ENCODE measurements around the gene MRPS5.
"Not testable (repeated sequence)": the region's sequence is repeated elsewhere in the genome, so short reads cannot be mapped to it uniquely, and the experiment has no call there.

Gene MRPS5

DNA sequence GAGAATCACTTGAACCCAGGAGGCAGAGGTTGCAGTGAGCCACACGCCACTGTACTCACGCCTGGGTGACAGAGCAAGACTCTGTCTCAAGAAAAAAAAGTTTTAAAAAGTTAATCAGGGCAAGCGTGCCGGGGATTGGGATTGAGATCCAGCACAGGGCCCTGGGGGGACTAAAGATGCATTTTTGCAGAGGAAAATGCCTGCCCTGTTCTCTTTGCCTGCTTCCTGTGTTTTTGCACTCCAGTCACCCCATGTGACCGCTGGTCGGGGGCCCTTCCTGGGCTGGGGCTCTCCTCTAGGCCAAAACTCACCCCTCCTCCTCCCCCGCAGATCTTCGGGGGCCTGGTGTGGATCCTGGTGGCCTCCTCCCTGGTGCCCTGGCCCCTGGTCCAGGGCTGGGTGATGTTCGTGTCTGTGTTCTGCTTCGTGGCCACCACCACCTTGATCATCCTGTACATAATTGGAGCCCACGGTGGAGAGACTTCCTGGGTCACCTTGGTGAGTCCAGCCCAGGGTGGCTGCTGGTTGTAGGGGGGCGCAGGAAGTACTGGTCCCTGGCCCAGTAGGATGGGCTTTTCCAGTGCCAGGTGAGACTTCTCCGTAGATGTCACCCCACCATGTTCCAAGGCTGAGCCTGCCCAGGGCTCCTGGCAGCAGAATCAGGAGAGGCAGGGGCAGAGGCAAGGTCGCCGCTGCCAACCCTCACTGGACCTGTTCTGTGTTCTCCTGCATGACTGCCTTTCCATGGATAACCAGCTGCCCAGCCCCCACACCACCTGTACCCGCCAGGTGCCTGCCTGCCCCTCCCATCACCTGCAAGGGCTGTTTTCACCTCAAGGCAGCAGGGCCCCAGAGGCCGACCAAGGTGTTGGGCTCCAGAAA is 73.7 kb downstream of the MRPS5 start:
- no peak for DNase-seq (ENCODE audit: low read depth)

DNA sequence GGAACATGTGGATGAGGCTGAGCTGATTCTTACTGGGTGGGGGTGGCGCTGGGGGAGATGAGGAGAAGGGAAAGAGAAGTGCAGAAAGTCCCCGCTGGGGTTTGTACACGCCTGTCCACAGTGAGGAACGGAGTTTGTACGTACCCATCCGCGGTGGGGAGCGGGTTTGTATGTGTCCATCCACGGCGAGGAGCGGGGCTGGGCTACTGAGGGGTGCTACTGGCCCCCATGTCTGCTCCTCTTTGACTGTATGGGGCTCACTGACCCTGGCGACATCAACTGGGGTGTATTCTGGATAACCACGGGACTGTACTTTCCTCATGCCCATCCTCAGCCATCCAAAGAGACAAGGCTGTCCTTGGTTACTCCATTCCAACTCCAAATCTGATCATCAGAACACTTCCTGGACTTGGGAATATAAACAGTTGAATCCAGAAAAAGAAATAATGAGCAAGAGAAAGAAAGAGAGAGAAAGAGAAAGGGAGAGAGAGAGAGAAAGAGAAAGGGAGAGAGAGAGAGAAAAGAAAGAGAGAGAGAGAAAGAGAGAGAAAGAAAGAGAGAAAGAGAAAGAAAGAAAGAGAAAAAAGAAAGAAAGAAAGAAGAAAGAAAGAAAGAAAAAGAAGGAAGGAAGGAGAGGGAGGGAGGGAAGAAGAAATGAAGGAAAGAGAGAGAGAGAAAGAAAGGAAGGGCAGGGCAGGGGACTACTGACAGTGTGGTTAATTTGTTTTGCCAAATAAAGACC is 75.1 kb downstream of the MRPS5 start:
- no peak for DNase-seq (ENCODE audit: low read depth)

DNA sequence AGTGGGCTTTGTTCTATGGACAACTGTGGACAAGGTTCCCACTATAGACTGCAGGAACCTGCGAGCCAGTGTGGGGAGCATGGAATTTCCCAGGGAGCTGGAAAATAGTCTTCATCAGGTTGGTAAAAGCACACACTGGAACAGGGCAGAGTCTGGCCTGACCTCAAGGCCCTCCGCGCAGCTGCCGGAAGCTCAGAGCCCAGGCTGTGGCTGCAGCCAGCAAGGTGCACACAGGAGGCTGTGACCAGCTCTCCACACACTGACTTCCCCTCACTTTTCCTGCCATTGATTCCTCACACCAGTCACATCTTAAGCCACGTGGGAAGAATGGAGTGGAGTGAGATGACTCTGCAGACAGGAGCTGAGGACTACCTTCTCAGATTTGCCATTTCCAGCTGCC is 77.0 kb downstream of the MRPS5 start:
- DNase-seq (ENCODE audit: low read depth), result no peak

DNA sequence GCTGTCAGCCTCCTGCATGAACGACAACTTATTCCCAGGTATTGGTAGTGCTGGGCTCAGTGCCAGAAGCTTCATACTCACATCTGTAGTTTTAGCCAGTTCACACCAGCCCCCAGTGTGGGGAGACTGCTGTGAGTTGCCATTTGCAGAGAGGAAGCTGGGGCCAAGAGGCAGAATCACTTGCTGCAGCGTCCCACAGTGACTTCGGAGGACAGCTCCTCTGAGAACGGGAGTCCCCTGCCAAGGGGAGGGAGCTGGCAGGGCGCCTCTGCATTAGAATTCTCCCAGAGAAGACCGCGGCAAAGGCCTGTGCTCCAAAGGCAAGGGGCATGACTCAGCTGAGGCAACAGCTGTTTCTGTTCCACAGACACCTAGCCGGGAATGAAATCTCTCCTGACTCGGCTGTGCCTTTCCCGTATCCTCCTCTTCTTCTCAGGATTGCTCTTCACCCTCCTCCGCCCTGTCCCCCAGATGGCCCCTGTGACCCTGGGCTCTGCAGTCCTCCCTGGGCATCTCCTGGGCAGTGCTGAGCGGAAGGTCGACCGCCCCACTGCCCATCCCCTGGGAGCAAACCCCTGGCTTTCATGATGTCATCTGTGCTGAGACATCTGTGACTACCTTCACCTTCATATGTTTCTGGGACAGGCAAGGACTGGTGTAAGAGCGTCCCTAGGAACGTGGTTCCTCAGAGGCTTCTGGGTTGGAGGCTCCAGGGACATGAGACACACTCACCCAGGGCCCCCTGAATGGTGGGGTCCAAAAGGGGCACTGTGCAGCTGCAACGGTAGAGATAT is 78.1 kb downstream of the MRPS5 start:
- DNase-seq (ENCODE audit: low read depth), result no peak

DNA sequence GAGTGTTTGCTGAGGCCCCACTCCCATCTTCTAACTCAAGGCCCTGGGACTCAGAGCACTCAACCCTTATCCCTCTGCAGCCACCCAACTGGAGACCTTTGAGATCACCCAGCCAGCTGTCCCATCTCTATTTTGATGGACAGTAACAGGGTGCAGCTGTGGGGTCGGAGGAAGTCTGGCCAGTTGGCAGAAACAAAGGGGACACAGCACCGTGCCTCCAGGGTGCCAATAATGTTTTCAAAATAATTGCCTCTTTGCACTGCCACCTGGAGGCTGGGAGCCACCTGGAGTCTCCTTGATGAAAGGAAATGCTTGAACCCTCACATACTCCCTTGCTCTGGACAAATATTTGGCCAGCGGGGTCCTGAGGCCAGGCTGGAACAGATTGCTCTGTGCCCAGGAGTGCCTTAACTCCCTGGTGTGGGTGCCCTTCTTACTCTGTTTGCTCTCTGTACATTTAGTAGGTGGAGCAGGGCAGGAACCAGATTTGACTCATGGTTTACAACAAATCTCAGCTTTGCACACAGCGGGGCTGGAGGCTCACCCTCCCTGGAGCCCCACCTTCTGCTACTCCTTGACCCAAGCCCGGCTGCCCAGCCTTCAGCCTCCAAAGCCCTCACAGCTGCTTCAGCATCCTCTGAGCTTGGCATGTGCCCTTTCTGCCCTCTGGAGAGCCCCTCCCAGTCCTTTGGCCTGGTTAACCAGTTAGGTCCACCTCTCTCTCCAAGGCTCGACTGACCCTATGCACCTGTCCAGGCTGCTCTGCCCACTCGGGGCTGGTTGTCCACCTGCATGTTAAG is 78.9 kb downstream of the MRPS5 start:
- DNase-seq (ENCODE audit: low read depth), result no peak

DNA sequence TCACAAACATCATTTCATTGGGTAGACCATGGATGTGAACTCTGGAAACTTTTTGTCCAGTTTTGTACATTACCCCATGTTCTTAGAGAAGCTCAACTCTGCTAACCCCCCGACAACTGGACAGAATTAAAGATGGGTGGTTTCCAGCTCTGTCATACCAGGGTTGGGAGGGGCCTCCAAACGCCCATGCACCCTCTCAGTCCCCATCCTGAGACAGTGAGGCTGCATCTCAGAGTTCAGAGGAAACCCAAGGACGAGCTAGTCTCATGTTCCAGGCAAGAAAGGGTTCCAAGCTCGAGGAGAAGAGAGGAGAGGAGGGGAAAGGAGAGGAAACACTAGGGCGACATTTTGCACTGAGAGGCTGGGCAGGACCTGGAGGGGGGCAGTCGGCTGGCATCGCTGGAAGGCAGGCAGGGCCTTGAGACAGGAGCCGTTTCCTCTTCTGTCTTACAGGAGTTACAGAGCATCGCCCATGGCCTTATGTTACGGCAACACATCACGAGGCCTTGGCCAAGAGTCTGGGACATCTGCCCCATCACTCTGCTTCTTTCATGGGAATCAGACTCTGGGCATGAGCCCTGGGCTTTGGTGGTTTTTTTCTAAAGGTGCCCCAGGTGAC is 79.7 kb downstream of the MRPS5 start:
- DNase-seq (ENCODE audit: low read depth), result no peak

DNA sequence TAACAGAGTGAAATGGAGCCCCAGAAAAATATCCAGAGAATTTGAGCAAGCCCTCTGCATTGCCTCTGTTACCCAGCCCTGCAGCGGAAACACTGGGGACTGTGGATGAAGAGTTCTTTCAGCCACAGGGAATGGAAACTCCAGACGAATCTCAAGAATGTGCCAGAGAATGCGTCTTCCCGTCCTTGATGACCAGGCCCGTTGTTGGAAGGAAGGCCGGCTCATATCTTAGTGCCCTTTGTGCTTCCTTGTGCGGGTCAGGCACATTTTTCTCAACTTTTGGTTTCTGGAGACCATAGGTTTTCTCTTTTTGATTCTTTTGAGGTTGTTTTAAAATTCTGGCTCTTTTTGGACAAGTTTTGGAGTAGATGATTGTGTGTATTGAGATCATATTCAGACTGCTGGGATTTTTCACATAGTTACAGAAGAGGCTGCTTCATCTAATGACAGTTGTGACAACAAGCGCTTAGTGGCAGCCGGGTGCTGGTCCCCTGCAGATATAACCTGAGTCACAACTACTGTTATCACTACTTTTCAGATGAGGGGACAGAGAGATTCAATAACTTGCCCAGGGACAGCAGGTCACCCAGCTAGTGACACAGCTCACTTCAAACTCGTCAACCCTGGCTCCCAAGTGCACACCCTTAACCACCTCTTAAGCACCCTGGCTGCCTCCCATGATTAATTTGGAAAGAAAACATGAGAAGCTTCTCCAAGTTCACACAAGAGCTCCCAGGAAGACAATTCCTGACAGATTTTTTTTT is 80.4 kb downstream of the MRPS5 start:
- no peak for DNase-seq (ENCODE audit: low read depth)

DNA sequence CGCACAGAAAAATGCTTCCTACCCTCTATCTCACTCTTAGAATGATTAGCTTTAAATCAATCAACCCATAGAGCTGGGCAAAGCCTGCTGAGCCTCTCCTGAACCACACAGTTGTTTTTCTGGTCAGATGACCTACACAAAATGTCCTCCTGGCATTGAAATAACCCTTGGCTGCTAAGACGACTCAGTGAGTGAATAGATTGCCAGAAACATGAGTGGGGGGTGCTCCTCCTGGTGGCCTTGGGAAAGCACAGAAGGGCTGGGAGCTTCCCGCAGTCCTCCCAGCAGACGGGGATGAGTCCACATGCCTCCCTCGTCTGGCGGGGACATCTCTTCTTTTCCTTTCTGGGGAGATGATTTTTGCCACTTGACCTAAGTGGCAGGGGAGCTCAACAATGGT is 81.2 kb downstream of the MRPS5 start:
- no peak for DNase-seq (ENCODE audit: low read depth)

DNA sequence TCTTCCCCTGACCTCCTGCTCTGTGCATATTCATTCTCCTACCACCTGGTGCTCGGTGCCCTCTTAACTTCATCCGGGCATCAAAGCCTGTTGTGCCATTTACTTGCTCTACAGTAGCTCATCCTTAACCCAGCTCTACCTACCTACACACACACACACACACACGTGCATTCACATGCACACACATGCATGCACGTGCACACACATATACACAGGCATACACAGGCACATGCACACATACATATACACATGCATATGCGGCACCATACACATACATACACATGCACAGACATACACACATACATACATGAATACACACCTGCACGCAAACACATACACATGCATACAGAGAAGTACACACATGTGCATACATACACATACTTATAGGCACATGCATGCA is 81.6 kb downstream of the MRPS5 start:
- DNase-seq (ENCODE audit: low read depth), result no peak

DNA sequence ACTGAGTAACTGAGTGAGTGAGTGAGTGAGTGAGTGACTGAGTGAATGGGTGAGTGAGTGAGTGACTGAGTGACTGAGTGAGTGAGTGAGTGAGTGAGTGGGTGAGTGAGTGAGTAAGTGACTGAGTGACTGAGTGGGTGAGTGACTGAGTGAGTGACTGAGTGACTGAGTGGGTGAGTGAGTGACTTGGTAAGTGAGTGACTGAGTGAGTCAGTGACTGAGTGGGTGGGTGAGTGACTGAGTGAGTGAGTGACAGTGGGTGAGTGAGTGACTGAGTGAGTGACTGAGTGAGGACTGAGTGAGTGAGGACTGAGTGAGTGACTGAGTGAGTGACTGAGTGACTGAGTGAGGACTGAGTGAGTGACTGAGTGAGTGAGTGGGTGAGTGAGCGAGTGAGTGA is 82.2 kb downstream of the MRPS5 start:
- DNase-seq (ENCODE audit: low read depth), result no peak

DNA sequence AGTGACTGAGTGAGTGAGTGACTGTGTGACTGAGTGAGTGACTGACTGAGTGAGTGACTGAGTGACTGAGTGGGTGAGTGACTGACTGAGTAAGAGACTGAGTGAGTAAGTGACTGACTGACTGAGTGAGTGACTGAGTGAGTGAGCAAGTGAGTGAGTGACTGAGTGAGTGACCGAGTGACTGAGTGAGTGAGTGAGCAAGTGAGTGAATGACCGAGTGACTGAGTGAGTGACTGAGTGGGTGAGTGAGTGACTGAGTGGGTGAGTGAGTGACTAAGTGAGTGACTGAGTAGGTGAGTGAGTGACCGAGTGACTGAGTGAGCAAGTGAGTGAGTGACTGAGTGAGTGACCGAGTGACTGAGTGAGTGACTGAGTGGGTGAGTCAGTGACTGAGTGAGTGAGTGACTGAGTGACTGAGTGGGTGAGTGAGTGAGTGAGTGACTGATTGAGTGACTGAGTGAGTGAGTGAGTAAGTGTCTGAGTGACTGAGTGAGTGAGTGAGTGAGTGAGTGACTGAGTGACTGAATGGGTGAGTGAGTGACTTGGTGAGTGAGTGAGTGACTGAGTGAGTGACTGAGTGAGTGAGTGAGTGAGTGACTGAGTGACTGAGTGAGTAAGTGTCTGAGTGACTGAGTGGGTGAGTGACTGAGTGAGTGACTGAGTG is 82.8 kb downstream of the MRPS5 start:
- DNase-seq (ENCODE audit: low read depth), result no peak

DNA sequence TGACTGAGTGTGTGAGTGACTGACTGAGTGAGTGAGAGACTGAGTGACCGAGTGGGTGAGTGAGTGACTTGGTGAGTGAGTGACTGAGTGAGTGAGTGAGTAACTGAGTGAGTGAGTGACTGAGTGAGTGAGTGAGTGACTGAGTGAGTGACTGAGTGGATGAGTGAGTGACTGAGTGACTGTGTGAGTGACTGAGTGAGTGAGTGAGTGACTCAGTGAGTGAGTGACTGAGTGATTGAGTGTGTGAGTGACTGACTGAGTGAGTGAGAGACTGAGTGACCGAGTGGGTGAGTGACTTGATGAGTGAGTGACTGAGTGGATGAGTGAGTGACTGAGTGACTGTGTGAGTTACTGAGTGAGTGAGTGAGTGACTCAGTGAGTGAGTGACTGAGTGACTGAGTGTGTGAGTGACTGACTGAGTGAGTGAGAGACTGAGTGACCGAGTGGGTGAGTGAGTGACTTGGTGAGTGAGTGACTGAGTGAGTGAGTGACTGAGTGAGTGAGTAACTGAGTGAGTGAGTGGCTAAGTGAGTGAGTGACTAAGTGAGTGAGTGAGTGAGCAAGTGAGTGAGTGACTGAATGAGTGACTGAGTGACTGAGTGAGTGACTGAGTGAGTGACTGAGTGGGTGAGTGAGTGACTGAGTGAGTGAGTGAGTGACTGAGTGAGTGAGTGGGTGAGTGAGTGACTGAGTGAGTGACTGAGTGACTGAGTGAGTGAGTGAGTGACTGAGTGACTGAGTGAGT is 83.6 kb downstream of the MRPS5 start:
- not testable (repeated sequence) for DNase-seq (ENCODE audit: low read depth)

DNA sequence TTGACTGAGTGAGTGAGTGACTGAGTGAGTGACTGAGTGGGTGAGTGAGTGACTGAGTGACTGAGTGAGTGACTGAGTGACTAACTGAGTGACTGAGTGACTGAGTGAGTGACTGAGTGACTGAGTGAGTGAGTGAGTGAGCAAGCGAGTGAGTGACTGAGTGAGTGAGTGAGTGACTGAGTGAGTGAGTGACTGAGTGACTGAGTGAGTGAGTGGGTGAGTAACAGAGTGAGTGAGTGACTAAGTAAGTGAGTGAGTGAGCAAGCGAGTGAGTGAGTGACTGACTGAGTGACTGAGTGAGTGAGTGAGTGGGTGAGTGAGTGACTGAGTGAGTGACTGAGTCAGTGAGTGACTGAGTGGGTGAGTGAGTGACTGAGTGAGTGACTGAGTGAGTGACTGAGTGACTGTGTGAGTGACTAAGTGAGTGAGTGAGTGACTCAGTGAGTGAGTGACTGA is 84.2 kb downstream of the MRPS5 start:
- DNase-seq (ENCODE audit: low read depth), result no peak

DNA sequence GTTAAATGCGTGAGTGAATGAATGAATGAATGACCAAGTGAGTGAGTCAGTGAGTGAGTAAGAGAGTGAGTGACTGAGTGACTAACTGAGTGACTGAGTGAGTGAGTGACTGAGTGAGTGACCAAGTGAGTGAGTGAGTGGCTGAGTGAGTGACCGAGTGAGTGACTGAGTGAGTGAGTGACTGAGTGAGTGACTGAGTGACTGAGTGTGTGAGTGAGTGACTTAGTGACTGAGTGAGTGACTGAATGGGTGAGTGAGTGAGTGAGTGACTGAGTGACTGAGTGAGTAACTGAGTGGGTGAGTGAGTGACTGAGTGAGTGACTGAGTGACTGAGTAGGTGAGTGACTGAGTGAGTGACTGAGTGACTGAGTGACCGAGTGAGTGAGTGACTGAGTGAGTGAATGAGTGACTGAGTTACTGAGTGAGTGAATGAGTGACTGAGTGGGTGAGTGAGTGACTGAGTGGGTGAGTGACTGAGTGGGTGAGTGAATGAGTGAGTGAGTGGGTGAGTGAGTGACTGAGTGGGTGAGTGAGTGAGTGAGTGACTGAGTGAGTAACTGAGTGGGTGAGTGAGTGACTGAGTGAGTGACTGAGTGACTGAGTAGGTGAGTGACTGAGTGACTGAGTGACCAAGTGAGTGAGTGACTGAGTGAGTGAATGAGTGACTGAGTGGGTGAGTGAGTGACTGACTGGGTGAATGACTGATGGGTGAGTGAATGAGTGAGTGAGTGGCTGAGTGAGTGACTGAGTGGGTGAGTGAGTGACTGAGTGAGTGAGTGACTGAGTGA is 84.8 kb downstream of the MRPS5 start:
- DNase-seq (ENCODE audit: low read depth), result no peak
